SH-SY5Y (cell line): ENCODE measurements around the gene AASS.
A peak's percentile ranks its signal among the peaks of the same experiment; 100 is the strongest.

Experiments used
- GATA2 ChIP-seq: IDR thresholded peaks from 2 replicates; pipeline ENCODE4 v1.6.1; 2011; ENCODE audit warnings: mild to moderate bottlenecking, low read depth, low read length
- GATA3 ChIP-seq: IDR thresholded peaks from 2 replicates; pipeline ENCODE4 v1.6.1; 2011; ENCODE audit warnings: low read depth, mild to moderate bottlenecking, low read length, moderate library complexity

AASS gene

DNA sequence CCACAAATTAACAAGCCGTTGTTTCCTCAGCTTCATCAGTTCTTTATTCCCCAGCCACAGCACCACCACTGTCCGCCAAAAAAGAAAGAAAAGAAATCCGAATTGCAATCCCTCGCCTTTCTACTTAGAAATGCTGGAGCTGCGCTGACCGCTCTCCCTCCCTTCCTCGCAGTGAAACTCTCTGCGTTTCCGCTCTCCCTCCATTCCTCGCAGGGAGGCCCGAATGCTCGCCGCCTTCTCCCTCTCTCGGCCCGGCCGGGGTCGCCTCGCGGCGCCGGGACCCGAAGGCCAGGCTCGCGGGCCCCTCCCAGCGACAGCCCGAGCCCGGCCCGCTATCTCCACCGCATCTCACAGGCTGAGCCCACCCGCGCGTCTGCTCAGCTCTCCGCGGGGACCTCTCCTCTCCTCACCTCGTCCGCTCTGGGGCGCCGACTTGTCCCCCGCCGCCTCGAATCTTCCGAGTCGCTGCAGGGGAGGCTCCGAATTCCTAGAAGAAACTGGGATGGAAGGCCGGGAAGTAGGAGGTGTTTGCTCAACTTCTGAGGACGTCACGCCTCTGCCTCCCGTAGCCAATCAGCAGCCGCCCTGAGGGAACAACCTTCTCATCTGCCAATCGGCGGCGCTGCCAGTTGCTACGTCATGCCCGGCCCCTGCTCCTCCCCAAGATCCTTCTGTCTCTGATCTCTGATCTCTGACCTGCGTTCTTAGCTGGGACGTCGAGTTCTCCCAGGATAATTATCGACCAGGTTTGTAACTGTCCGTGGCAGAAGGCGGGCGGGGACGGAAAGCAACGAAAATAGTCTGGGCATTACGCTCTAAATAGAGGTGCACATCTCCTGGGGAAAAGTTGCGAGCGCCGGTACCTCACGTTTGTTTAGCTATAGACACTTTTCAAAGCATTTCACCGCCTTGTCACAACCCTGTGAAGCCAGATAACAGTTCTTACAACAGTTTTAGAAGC, at the start of gene AASS:
Gene AASS, minus strand, starts transcription at position 499 of the 961 bp plus-strand sequence. CDS start 10,523 bp downstream, outside the sequence.
- no peak for TF ChIP-seq GATA3
- peak; percentile 89 for TF ChIP-seq GATA2

GRCh38 chr7:122188785-122189184, 44.7 kb upstream of the AASS start:
- TF ChIP-seq GATA3 (no peak), GATA2 (no peak)

DNA sequence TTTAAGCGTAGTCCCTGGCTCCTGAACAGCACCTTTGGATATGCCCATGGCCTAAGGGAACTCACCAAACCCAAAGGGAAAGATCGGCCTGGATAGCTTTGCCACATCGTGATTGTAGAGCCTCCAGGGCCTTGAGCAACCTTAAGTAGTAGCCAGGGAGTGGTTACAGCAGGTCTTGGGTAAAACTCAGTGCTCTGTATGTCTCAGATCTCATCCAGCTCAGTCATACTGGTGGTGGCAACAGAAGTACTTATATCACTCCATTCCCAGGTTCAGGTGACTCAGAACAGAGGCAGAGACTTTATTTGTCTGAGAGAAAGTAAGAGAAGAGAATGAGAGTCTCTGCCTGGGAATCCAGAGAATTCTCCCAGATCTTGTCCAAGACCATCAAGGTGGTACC, 39.1 kb upstream of the AASS start:
- TF ChIP-seq GATA3 (no peak), GATA2 (no peak)

DNA sequence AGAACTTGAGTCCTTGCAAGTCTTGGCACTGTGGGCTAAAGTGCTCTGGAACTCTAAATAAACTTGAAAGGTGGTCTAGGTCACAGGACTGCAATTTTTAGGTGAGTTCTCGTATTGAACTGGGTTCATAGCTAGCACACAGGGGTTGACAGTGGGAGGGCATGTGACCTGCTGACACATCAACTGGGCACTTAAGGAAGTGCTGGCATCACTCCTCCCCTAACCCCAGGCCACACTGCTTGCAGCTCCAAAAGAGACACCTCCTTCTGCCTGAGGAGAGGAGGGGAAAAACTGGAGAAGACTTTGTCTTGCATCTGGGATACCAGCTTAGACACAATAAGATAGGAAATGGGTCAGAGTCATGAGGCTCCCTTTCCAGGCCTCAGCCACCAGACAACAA, 38.0 kb upstream of the AASS start:
- no peak for TF ChIP-seq GATA3
- TF ChIP-seq GATA2, result no peak

- TF ChIP-seq GATA2, result no peak
- TF ChIP-seq GATA3, result no peak
Observed at GRCh38 chr7:122166740-122167139, 22.7 kb upstream of the AASS start.

- no peak for TF ChIP-seq GATA3
- no peak for TF ChIP-seq GATA2
Observed at GRCh38 chr7:122166275-122166674, 22.2 kb upstream of the AASS start.

GRCh38 chr7:122161628-122162027, 17.6 kb upstream of the AASS start:
- TF ChIP-seq GATA2 (no peak), GATA3 (no peak)

DNA sequence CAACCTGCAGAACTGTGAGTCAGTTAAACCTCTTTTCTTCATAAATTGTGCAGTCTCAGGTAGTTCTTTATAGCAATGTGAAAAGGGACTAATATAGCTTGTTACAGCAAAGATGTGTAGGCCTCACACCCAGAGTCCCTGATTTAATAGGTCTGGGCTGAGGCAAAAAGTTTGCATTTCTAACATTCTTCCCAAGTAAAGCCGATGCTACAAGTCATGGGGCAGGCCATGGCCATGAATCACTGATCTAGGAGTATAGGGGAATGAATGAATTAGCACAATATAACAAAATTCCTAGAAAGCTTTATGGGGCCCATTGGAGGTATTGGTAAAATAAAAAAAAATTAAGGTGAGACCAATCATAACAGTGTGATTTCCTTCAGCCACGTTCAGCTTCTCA, 11.5 kb upstream of the AASS start:
- TF ChIP-seq GATA2 (no peak), GATA3 (no peak)

DNA sequence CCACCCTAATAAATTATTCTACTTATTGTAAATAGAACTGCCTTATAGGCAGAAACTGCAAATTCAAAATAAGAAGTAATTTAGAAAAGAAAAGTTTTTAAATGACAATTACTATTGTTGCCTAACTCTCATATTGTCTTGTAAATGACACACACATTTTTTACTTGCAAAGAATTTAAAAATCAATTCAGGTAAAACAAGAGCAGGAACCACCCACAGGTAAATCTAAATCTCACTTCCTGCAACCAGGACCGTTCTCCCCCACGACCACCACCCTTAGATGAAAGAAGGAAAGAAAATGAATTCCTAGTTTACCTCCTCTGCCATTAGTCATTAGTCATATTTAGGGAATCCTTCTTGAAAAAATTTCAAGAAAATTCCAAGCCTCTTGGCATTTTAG, 4.8 kb upstream of the AASS start:
- TF ChIP-seq GATA2 (no peak), GATA3 (no peak)

DNA sequence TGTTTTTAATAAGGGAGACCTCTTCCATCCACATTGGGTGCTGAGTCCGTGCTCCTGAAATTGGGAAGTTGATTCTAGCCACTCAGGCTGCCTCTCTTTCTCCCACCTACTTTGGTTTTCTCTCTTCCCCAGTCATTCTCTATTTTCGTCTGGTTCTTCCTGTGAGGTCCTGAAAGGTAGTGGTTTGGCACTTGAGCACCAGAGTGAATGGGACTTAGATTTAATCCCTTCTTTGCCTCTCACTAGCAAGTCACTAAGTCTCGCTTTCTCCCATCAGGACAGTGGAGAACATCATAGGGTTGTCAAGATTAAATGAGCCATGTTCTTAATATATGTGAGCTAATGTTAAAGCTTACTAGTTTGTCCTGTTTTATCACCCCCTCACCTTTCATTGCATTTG, 4.0 kb upstream of the AASS start:
- no peak for TF ChIP-seq GATA3
- no peak for TF ChIP-seq GATA2

- TF ChIP-seq GATA3 (no peak), GATA2 (no peak)
Observed at GRCh38 chr7:122145937-122146645, 2.0 kb upstream of the AASS start.

GRCh38 chr7:122143376-122143750, 686 bp downstream of the AASS start:
- TF ChIP-seq GATA2 (no peak), GATA3 (no peak)

GRCh38 chr7:122140918-122141317, 3.1 kb downstream of the AASS start:
- TF ChIP-seq GATA2 (no peak), GATA3 (no peak)

- no peak for TF ChIP-seq GATA3
- TF ChIP-seq GATA2, result no peak
Observed at GRCh38 chr7:122137251-122138077, 6.6 kb downstream of the AASS start.
